HFFc6 (cell line): ENCODE data around the gene DYNLRB1. TPM values are rescaled to one million over a fixed set of nuclear protein-coding genes. Genes with fewer than 3 reads are reported as not detected.
"Not testable (repeated sequence)": the region's sequence is repeated elsewhere in the genome, so short reads cannot be mapped to it uniquely, and the experiment has no call there.

Experiments
- DNase-seq: peaks from one replicate; pipeline ENCODE4 v3.0.0-alpha.2; 2018
- H3K27ac Mint-ChIP-seq: 2 replicates; pipeline ENCODE4 v1.8.0; 2020; ENCODE audit warnings: mild to moderate bottlenecking, mixed read lengths
- H3K27me3 Mint-ChIP-seq: 2 replicates; pipeline ENCODE4 v1.8.0; 2021; ENCODE audit warnings: mild to moderate bottlenecking, moderate library complexity, mixed read lengths; ENCODE audit not compliant: insufficient read depth
- H3K36me3 Mint-ChIP-seq: 2 replicates; pipeline ENCODE4 v1.8.0; 2021; ENCODE audit warnings: low read depth, mixed read lengths
- H3K4me1 Mint-ChIP-seq: 2 replicates; pipeline ENCODE4 v1.8.0; 2020; ENCODE audit warnings: low read depth, mixed read lengths
- H3K4me3 Mint-ChIP-seq: 2 replicates; pipeline ENCODE4 v1.8.0; 2020; ENCODE audit warnings: mild to moderate bottlenecking, moderate library complexity, mixed read lengths
- H3K9me3 Mint-ChIP-seq: 2 replicates; pipeline ENCODE4 v1.8.0; 2020; ENCODE audit warnings: mild to moderate bottlenecking, mixed read lengths
- CTCF ChIP-seq: fragments of 200-600 bp; sonication (generic); IDR thresholded peaks from 2 replicates; pipeline ENCODE4 v1.5.0; 2021; ENCODE audit warnings: antibody characterized with exemption, mild to moderate bottlenecking
- total RNA-seq, 6 experiments: library from RNA; stranded (reverse); fragmentation: NEBNext Ultra II Directional; extraction: Animal tissue kit (Norgen Biotek cat#: 25700); gene quantifications; 2 replicates in 1 of 6; 3 replicates in 5 of 6; pipeline ENCODE4 v1.2.3, GENCODE V29; 2021

DYNLRB1 gene
- total RNA-seq, 6 experiments from 2014 or later, result 194 to 277 (median 223) TPM

- peaks cover 24% of the 10 kb centered on the region for H3K4me1 Mint-ChIP-seq
These were observed 40.1 kb upstream of the DYNLRB1 start for GRCh38 chr20:34475979-34476736.

GRCh38 chr20:34479627-34480026 is 36.6 kb upstream of the DYNLRB1 start:
- H3K27ac Mint-ChIP-seq, result no peak overlapping the region
- H3K4me1 Mint-ChIP-seq, result no peaks in the 10 kb centered on the region; the same call in 1 of the 2 replicates
- peaks cover 9% of the 10 kb centered on the region for H3K9me3 Mint-ChIP-seq
- TF ChIP-seq CTCF, result no peak
- peaks cover 2% of the 10 kb centered on the region; the same call in 1 of the 2 replicates for H3K27me3 Mint-ChIP-seq
- H3K4me3 Mint-ChIP-seq, result no peak overlapping the region
- DNase-seq, result no peak
- H3K36me3 Mint-ChIP-seq, result peaks cover 52% of the 10 kb centered on the region

More at GRCh38 chr20:34475979-34476736, 40.1 kb upstream of the DYNLRB1 start:
- peaks cover 26% of the 10 kb centered on the region for H3K36me3 Mint-ChIP-seq
- TF ChIP-seq CTCF, result peak; percentile 68
- no peak for DNase-seq
- no peaks in the 10 kb centered on the region for H3K9me3 Mint-ChIP-seq
- H3K4me3 Mint-ChIP-seq, result no peak overlapping the region
- no peaks in the 10 kb centered on the region for H3K27me3 Mint-ChIP-seq
- 0 out of 2 replicates have a peak overlapping the region, but pooled peaks have one; percentile 14 for H3K27ac Mint-ChIP-seq

- peaks cover 59% of the 10 kb centered on the region for H3K36me3 Mint-ChIP-seq
These were observed 34.1 kb upstream of the DYNLRB1 start for GRCh38 chr20:34482154-34482553.

GRCh38 chr20:34483585-34484220 is 32.5 kb upstream of the DYNLRB1 start:
- H3K36me3 Mint-ChIP-seq, result peaks cover 70% of the 10 kb centered on the region
- not testable (repeated sequence) for H3K27me3 Mint-ChIP-seq, H3K9me3 Mint-ChIP-seq, DNase-seq, H3K27ac Mint-ChIP-seq, H3K4me1 Mint-ChIP-seq, H3K4me3 Mint-ChIP-seq

More at GRCh38 chr20:34482154-34482553, 34.1 kb upstream of the DYNLRB1 start:
- not testable (repeated sequence) for H3K9me3 Mint-ChIP-seq, H3K4me3 Mint-ChIP-seq, DNase-seq, H3K27me3 Mint-ChIP-seq, H3K27ac Mint-ChIP-seq, H3K4me1 Mint-ChIP-seq

GRCh38 chr20:34485068-34485634 is 31.1 kb upstream of the DYNLRB1 start:
- DNase-seq, result no peak
- peaks cover 2% of the 10 kb centered on the region for H3K27me3 Mint-ChIP-seq
- no peaks in the 10 kb centered on the region for H3K4me1 Mint-ChIP-seq
- peaks cover 71% of the 10 kb centered on the region for H3K36me3 Mint-ChIP-seq
- peaks cover 9% of the 10 kb centered on the region for H3K9me3 Mint-ChIP-seq
- H3K4me3 Mint-ChIP-seq, result no peak overlapping the region
- H3K27ac Mint-ChIP-seq, result no peak overlapping the region
- TF ChIP-seq CTCF, result no peak

- DNase-seq, result no peak
- no peaks in the 10 kb centered on the region for H3K9me3 Mint-ChIP-seq
- H3K36me3 Mint-ChIP-seq, result peaks cover 63% of the 10 kb centered on the region
- H3K4me1 Mint-ChIP-seq, result no peaks in the 10 kb centered on the region; the same call in 1 of the 2 replicates
- no peaks in the 10 kb centered on the region; the same call in none of the 2 replicates for H3K27me3 Mint-ChIP-seq
- H3K4me3 Mint-ChIP-seq, result no peak overlapping the region
- TF ChIP-seq CTCF, result no peak
- no peak overlapping the region for H3K27ac Mint-ChIP-seq
These were observed 24.8 kb upstream of the DYNLRB1 start for GRCh38 chr20:34491226-34491931.
